C4-2B (cell line): ENCODE results near the gene TMEM135.

ENCODE experiments used
- CTCF ChIP-seq: fragments of 450-650 bp; conservative IDR thresholded peaks from 2 replicates; pipeline ENCODE4 v1.5.1; 2017; ENCODE audit warnings: mild to moderate bottlenecking
- ZFX ChIP-seq: fragments of 450-650 bp; IDR thresholded peaks from 2 replicates; pipeline ENCODE4 v1.6.1; 2017

DNA sequence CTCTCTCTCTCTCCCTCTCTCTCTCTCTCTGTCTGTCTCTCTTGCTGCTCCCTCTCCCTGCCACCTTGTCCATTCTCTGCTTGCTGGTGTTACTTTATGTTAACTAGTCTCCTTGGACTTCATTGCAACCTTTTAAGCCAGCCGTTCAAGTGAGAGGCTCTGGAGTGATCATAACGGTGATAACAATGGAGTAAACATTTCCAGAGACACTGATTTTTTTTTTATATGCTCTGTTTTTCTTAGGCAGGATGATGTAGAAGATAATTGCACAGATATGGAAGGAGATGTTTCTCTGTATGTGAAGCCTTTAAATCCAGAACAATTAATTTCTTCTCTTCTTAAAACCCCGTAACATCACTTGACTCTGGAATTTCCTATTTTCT is 287.7 kb downstream of the TMEM135 start:
- TF ChIP-seq CTCF = no peak
- no peak for TF ChIP-seq ZFX
